Measurements from ENCODE around the gene ESYT2. TPM values are rescaled to one million over a fixed set of nuclear protein-coding genes. Genes with fewer than 3 reads are reported as not detected.

ESYT2 gene
- total and polyA plus RNA-seq, 7 donors = 27.5 to 63.4 (median 44.0) TPM

DNA sequence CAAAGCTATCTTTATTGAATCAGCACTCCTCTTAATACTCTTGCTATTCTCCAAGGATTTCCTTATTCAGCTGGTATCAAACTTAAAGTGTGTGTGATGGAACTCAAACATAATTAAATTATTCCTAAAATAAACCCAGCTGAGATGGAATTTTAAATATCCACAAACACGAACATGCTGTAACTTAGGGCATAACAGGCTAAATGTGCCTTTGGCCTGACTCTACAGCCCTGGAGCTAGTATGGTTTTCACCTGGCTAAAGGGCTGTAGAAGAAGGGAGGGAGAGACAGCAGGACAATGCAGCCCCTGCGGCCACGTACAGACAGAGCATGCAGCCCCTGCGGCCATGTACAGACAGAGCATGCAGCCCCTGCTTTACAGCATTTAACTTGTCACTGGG is 34.0 kb downstream of the ESYT2 start:
- Histone ChIP-seq H3K27ac (no peak overlapping the region), H3K9me3 (no peaks in the 10 kb centered on the region), H3K27me3 (ENCODE audit: insufficient read depth in 3 of 3, low read length in 2 of 3) (no peaks in the 10 kb centered on the region), H3K4me1 (no peaks in the 10 kb centered on the region), H3K4me3 (no peak overlapping the region), H3K36me3 (ENCODE audit: insufficient read depth in 1 of 2, low read depth in 1 of 2) (peaks cover 6 to 75% of the 10 kb centered on the region in 2 donors)
- TF ChIP-seq, protein P1, sequence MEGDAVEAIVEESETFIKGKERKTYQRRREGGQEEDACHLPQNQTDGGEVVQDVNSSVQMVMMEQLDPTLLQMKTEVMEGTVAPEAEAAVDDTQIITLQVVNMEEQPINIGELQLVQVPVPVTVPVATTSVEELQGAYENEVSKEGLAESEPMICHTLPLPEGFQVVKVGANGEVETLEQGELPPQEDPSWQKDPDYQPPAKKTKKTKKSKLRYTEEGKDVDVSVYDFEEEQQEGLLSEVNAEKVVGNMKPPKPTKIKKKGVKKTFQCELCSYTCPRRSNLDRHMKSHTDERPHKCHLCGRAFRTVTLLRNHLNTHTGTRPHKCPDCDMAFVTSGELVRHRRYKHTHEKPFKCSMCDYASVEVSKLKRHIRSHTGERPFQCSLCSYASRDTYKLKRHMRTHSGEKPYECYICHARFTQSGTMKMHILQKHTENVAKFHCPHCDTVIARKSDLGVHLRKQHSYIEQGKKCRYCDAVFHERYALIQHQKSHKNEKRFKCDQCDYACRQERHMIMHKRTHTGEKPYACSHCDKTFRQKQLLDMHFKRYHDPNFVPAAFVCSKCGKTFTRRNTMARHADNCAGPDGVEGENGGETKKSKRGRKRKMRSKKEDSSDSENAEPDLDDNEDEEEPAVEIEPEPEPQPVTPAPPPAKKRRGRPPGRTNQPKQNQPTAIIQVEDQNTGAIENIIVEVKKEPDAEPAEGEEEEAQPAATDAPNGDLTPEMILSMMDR (IDR thresholded peaks at IDR 0.05) = no peak
- no peak for ATAC-seq
- no peak for DNase-seq
- intact Hi-C loops (cut with DNase I) = no loop called here
- WGBS, 3 donors = 66 to 80% (median 71%) methylated on average over 4 of the region's 4 CpGs

DNA sequence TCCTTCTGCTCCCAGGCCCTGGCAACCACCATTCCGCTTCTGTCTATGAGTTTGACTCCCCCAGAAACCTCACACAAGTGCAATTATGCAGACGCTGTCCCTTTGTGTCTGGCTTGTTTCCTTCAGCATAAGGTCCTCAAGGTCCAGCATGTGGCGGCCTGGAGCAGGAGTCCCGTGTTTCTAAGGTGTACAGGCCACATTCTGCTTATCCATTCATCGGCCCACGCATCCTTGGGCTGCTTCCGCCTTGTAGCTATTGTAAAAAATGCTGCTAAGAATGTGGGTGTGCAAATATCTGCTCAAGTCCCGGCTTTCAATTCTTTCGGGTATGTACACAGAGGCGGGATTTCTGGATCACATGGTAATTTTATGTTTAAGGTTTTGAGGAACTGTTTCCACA is 38.2 kb downstream of the ESYT2 start:
- no peaks in the 10 kb centered on the region for H3K9me3 ChIP-seq
- WGBS, 3 donors = 90 to 96% (median 93%) methylated on average over 10 of the region's 10 CpGs
- TF ChIP-seq, protein P1 (IDR thresholded peaks at IDR 0.05) = no peak
- H3K27ac ChIP-seq = no peak overlapping the region
- intact Hi-C loops (cut with DNase I) = no loop called here
- ATAC-seq (no peak), DNase-seq (no peak)
- H3K36me3 ChIP-seq (ENCODE audit: insufficient read depth in 1 of 2, low read depth in 1 of 2) = peaks cover 6 to 90% of the 10 kb centered on the region in 2 donors
- H3K27me3 ChIP-seq (ENCODE audit: insufficient read depth in 3 of 3, low read length in 2 of 3) = no peaks in the 10 kb centered on the region
- H3K4me3 ChIP-seq = no peak overlapping the region
- no peaks in the 10 kb centered on the region for H3K4me1 ChIP-seq

DNA sequence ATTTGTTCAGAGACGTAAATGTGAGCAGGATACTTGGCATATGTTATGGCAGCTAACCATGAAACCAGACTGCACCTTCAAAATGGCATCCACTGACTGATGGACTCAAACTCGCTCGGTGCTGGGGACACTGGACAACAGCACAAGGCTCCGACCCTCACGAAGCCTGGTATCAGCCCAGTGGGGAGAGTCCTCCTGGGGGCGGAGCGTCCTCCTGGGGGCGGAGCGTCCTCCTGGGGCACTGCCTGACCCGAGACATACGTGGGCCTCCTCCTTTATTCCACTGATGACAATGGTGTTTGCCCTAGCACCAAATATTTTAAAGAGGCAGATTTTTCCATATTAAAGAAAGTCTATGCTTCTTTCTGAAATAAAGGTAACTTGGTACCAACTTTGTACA is 39.5 kb downstream of the ESYT2 start:
- ATAC-seq = no peak
- H3K9me3 ChIP-seq = no peaks in the 10 kb centered on the region
- no peak overlapping the region for H3K4me3 ChIP-seq
- 87 to 89% (median 87%) methylated on average over 11 of the region's 11 CpGs for WGBS, 3 donors
- H3K27me3 ChIP-seq (ENCODE audit: insufficient read depth in 3 of 3, low read length in 2 of 3) = no peaks in the 10 kb centered on the region
- DNase-seq = no peak
- H3K27ac ChIP-seq = no peak overlapping the region
- H3K36me3 ChIP-seq (ENCODE audit: insufficient read depth in 1 of 2, low read depth in 1 of 2) = peaks cover 6 to 87% of the 10 kb centered on the region in 2 donors
- TF ChIP-seq, protein P1 (IDR thresholded peaks at IDR 0.05) = no peak
- intact Hi-C loops (cut with DNase I) = loop anchor here in 1 of 2 donors (10.0 kb wide), 1 partner anchor 75 kb away; no protein-coding TSS in a partner anchor
- H3K4me1 ChIP-seq = no peaks in the 10 kb centered on the region

DNA sequence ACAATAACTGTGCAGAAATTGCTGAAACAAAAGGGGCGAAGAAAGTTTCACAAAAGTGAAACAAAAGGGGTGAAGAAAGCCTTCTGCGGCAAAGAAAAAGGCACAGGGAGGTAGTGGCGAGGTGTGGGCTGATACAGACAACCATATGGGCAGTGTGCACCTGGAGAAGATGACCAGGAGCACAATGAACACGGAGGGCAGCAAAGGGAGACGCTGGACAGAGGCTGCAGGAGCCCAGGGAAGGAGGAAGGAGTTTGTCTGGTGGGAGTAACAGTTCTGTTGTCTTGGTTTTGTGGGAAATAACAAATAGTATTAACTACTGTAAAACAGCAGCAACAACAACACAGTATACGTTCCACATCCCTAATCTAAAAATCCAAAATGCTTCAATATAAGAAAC is 42.4 kb downstream of the ESYT2 start:
- Histone ChIP-seq H3K4me1 (peaks cover 10% of the 10 kb centered on the region), H3K9me3 (no peaks in the 10 kb centered on the region), H3K27me3 (ENCODE audit: insufficient read depth in 3 of 3, low read length in 2 of 3) (no peaks in the 10 kb centered on the region), H3K4me3 (no peak overlapping the region), H3K36me3 (ENCODE audit: insufficient read depth in 1 of 2, low read depth in 1 of 2) (peaks cover 0 to 82% of the 10 kb centered on the region in 2 donors), H3K27ac (no peak overlapping the region)
- DNase-seq (no peak), ATAC-seq (no peak)
- TF ChIP-seq, protein P1 (IDR thresholded peaks at IDR 0.05) = no peak
- 87 to 90% (median 87%) methylated on average over 6 of the region's 6 CpGs for WGBS, 3 donors
- intact Hi-C loops (cut with DNase I) = loop anchor here in 1 of 2 donors (10.0 kb wide), 1 partner anchor 78 kb away; no protein-coding TSS in a partner anchor

DNA sequence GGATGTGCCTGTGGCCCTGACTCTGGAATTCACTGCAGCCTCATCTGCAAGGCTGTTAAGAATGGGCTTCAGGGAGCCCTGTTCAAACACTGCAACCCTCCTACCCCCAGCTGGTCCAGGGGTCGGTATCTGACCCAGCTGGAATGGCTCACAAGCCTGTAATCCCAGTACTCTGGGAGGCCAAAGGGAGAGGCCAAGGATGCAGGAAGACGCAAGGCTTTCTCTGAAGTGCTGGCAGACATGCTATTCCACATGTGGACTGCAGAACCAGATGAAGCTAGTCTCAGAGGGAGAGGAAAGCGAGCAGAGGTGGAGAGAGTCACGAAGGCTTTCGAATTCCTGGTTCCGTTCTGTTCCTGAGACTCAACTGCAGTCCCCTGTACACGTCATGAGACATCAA is 45.0 kb downstream of the ESYT2 start:
- TF ChIP-seq, protein P1 (IDR thresholded peaks at IDR 0.05) = no peak
- intact Hi-C loops (cut with DNase I) = loop anchor here (5.0 to 10.0 kb wide), 4 partner anchors 33 to 193 kb away; no protein-coding TSS in a partner anchor
- ATAC-seq = no peak
- Histone ChIP-seq H3K4me1 (peaks cover 16% of the 10 kb centered on the region), H3K36me3 (ENCODE audit: insufficient read depth in 1 of 2, low read depth in 1 of 2) (peaks cover 0 to 69% of the 10 kb centered on the region in 2 donors), H3K27ac (peak overlapping the region; percentile 71), H3K9me3 (no peaks in the 10 kb centered on the region), H3K4me3 (no peak overlapping the region), H3K27me3 (ENCODE audit: insufficient read depth in 3 of 3, low read length in 2 of 3) (no peaks in the 10 kb centered on the region)
- 77 to 94% (median 89%) methylated on average over 7 of the region's 7 CpGs for WGBS, 3 donors
- DNase-seq = no peak

All from psoas muscle (tissue), 8 donors.